UCSD-AML1 (cell line): ENCODE results near the gene LRP1.

Source experiments
- DNase-seq: peaks from one replicate; lab custom pipeline; 2025; ENCODE audit not compliant: unreplicated experiment; lab: John Stamatoyannopoulos, UW

Gene LRP1

GRCh38 chr12:57208631-57209282 lies 80.5 kb downstream of the LRP1 start:
- DNase-seq: no peak

GRCh38 chr12:57209916-57210315 lies 81.6 kb downstream of the LRP1 start:
- DNase-seq: no peak

- DNase-seq: no peak
Observed at GRCh38 chr12:57210461-57210860, 82.2 kb downstream of the LRP1 start.

- DNase-seq: no peak
Observed at GRCh38 chr12:57210926-57211692, 82.8 kb downstream of the LRP1 start.

GRCh38 chr12:57211791-57212700 lies 83.8 kb downstream of the LRP1 start:
- DNase-seq: no peak

GRCh38 chr12:57212701-57213057 lies 84.4 kb downstream of the LRP1 start:
- no peak for DNase-seq

- DNase-seq: peak; percentile 82
Observed at GRCh38 chr12:57213058-57213715, 84.9 kb downstream of the LRP1 start.

GRCh38 chr12:57213763-57214397 lies 85.6 kb downstream of the LRP1 start:
- no peak for DNase-seq

GRCh38 chr12:57214398-57214781 lies 86.1 kb downstream of the LRP1 start:
- DNase-seq: peak; percentile 70

GRCh38 chr12:57215065-57215464 lies 86.8 kb downstream of the LRP1 start:
- DNase-seq: no peak

- DNase-seq: no peak
Observed at GRCh38 chr12:57215668-57216013, 87.4 kb downstream of the LRP1 start.

- DNase-seq: no peak
Observed at GRCh38 chr12:57216014-57216911, 88.0 kb downstream of the LRP1 start, which contains the start of gene NXPH4. Gene NXPH4 (plus strand): TSS chr12:57216794. CDS start chr12:57216970, 176 bp downstream.

- no peak for DNase-seq
Observed at GRCh38 chr12:57216921-57217879, 88.9 kb downstream of the LRP1 start.

GRCh38 chr12:57218030-57218853 lies 90.0 kb downstream of the LRP1 start:
- DNase-seq: no peak

GRCh38 chr12:57219205-57219992 lies 91.1 kb downstream of the LRP1 start:
- DNase-seq: no peak

GRCh38 chr12:57219993-57220754 lies 91.9 kb downstream of the LRP1 start:
- DNase-seq: no peak
